GM23338 (cell line): ENCODE measurements around the gene RGL1.

ENCODE experiments used
- CREB1 ChIP-seq: fragments of 250-450 bp; sonication (Bioruptor Pico); IDR thresholded peaks from 2 replicates; pipeline ENCODE4 v1.5.0; 2020; ENCODE audit warnings: low read depth, mild to moderate bottlenecking, moderate library complexity
- CTCF ChIP-seq, 2 experiments: fragments of 200-600 bp in 1 of 2; sonication (generic) in 1 of 2; conservative IDR thresholded peaks; 2 replicates each; pipeline versions ENCODE4 v1.5.1 to v1.6.1; 2016 to 2017; ENCODE audit warnings: antibody characterized with exemption in 2 of 2, low read depth in 2 of 2, mild to moderate bottlenecking in 2 of 2, moderate library complexity in 1 of 2
- EZH2 ChIP-seq: fragments of 200-600 bp; sonication (generic); IDR thresholded peaks from one replicate; pipeline ENCODE4 v1.8.0; 2017; ENCODE audit warnings: antibody characterized with exemption, mild to moderate bottlenecking, low read depth; ENCODE audit not compliant: unreplicated experiment
- EZH2phosphoT487 ChIP-seq: fragments of 200-600 bp; sonication (generic); IDR thresholded peaks from one replicate; pipeline ENCODE4 v1.8.1; 2018; ENCODE audit warnings: antibody characterized with exemption; ENCODE audit not compliant: unreplicated experiment
- JUNB ChIP-seq: IDR thresholded peaks from one replicate; pipeline ENCODE4 v1.6.1; 2016; ENCODE audit warnings: antibody characterized with exemption; ENCODE audit not compliant: unreplicated experiment
- POLR2AphosphoS5 ChIP-seq: IDR thresholded peaks from 2 replicates; pipeline ENCODE4 v1.6.1; 2016; ENCODE audit warnings: antibody characterized with exemption, low read depth
- REST ChIP-seq: IDR thresholded peaks from one replicate; pipeline ENCODE4 v1.6.1; 2018; ENCODE audit warnings: antibody characterized with exemption; ENCODE audit not compliant: unreplicated experiment
- ZNF114 ChIP-seq: fragments of 250-450 bp; sonication (Bioruptor Pico); IDR thresholded peaks from 2 replicates; pipeline ENCODE4 v1.5.0; 2020; ENCODE audit warnings: mild to moderate bottlenecking, moderate library complexity

GRCh38 chr1:183871142-183871541 is 66.2 kb downstream of the RGL1 start:
- TF ChIP-seq POLR2AphosphoS5 (no peak), CTCF (conservative IDR thresholded peaks at IDR 0.05; ENCODE audit: low read depth in 2 of 2) (no peak), CREB1 (CRISPR knock-in tag) (no peak), EZH2 (no peak), REST (no peak), EZH2phosphoT487 (no peak), ZNF114 (CRISPR knock-in tag) (no peak), JUNB (no peak)
